ENCODE measurements around the gene DNAI1.

GRCh38 chr9:34492051-34492450, 33.4 kb downstream of the DNAI1 start:
- TF ChIP-seq, protein P1, sequence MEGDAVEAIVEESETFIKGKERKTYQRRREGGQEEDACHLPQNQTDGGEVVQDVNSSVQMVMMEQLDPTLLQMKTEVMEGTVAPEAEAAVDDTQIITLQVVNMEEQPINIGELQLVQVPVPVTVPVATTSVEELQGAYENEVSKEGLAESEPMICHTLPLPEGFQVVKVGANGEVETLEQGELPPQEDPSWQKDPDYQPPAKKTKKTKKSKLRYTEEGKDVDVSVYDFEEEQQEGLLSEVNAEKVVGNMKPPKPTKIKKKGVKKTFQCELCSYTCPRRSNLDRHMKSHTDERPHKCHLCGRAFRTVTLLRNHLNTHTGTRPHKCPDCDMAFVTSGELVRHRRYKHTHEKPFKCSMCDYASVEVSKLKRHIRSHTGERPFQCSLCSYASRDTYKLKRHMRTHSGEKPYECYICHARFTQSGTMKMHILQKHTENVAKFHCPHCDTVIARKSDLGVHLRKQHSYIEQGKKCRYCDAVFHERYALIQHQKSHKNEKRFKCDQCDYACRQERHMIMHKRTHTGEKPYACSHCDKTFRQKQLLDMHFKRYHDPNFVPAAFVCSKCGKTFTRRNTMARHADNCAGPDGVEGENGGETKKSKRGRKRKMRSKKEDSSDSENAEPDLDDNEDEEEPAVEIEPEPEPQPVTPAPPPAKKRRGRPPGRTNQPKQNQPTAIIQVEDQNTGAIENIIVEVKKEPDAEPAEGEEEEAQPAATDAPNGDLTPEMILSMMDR (conservative IDR thresholded peaks at IDR 0.05; ENCODE audit: low read depth, low read length): no peak
- TF ChIP-seq MAFK (IDR thresholded peaks at IDR 0.05; ENCODE audit: low read depth, low read length): no peak
- TF ChIP-seq RAD21 (IDR thresholded peaks at IDR 0.05; ENCODE audit: low read length): no peak
- TF ChIP-seq POLR2A (IDR thresholded peaks at IDR 0.05; ENCODE audit: low read depth, low read length): no peak
- TF ChIP-seq, protein P2, sequence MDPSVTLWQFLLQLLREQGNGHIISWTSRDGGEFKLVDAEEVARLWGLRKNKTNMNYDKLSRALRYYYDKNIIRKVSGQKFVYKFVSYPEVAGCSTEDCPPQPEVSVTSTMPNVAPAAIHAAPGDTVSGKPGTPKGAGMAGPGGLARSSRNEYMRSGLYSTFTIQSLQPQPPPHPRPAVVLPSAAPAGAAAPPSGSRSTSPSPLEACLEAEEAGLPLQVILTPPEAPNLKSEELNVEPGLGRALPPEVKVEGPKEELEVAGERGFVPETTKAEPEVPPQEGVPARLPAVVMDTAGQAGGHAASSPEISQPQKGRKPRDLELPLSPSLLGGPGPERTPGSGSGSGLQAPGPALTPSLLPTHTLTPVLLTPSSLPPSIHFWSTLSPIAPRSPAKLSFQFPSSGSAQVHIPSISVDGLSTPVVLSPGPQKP (IDR thresholded peaks at IDR 0.05; ENCODE audit: borderline replicate concordance, low read depth, low read length): no peak
- no peak for TF ChIP-seq RCOR1 (IDR thresholded peaks at IDR 0.05; ENCODE audit: insufficient replicate concordance, low read length)
- no peak for TF ChIP-seq BHLHE40 (IDR thresholded peaks at IDR 0.05; ENCODE audit: low read depth, low read length)
- no peak for TF ChIP-seq FOS (IDR thresholded peaks at IDR 0.05; ENCODE audit: low read depth, low read length)
- no peak for TF ChIP-seq RFX5 (IDR thresholded peaks at IDR 0.05; ENCODE audit: low read depth, low read length)

Measured in IMR-90 (cell line).